ENCODE results near the gene TIMP2. TPM values are rescaled to one million over a fixed set of nuclear protein-coding genes. Genes with fewer than 3 reads are reported as not detected.
A peak's percentile ranks its signal among the peaks of the same experiment; 100 is the strongest.

TIMP2 gene
- total RNA-seq, 4 donors from 2014 or later = 32.2 to 70.7 (median 54.6) TPM

DNA sequence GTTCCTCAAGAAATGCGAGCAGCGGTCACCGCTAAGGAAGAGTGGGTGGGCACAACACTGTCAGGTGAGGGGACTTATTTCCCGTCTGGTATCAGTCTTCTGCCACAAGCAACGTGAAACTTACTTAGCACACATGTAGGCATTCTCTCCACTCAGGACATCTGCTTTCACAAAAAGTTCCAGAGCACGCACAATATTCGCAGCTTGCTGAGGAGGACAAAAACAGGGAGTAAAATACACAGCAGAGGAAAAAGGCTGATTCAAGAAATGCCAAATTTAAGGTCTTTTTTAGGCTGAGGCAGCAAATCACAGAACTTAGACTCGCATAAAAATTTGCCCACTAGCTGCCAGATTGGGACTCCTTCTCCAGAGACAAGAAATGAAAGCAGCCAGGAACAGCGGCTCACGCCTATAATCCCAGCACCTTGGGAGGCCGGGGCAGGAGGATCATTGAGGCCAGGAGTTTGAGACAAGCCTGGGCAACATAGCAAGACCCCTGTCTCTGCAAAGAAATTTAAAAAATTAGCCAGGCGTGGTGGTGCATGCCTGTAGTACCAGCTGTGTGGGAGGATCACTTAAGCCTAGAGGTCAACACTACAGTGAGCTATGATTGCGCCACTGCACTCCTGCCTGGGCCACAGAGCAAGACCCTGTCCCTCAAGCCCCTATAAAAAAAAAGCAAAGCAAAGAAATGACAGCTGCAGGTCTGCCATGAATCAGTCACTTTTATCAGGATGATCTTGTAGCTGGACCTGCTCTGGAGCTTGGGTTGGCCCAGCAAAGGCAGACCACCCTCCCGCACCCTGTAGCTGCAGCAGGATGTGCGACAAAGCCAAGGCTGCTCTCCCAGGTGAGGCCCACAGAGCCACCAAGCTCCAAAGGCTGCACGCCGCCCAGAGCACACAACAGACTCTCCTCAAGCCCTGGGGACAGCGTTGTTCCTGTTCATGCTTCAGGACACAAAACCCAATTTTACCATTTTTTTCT, 105.1 kb downstream of the TIMP2 start:
- intact Hi-C loops (cut with DNase I; ENCODE audit: low total_unique reads) (no loop called here), in situ Hi-C loops (cut with MboI; ENCODE audit: low pct_ligation_motif_present in 1 of 4, low pct_unique_long_range_greater_than_20kb in 1 of 4, low sequenced_read_pairs in 3 of 4) (loop anchor here in 1 of 4 donors (25.0 kb wide), 1 partner anchor 333 kb away; no protein-coding TSS in a partner anchor)
- Histone ChIP-seq H3K9me3 (no peaks in the 10 kb centered on the region), H3K27me3 (no peaks in the 10 kb centered on the region), H3K4me3 (no peak overlapping the region), H3K4me1 (peaks cover 0 to 3% (median 0%) of the 10 kb centered on the region in 4 donors), H3K27ac (peak overlapping the region in 3 of 4 donors; percentile 11 to 63 (median 62)), H3K36me3 (peaks cover 0 to 59% (median 29%) of the 10 kb centered on the region in 4 donors)
- TF ChIP-seq EP300 (IDR thresholded peaks at IDR 0.05; ENCODE audit: low read depth) = no peak
- TF ChIP-seq, protein P1, sequence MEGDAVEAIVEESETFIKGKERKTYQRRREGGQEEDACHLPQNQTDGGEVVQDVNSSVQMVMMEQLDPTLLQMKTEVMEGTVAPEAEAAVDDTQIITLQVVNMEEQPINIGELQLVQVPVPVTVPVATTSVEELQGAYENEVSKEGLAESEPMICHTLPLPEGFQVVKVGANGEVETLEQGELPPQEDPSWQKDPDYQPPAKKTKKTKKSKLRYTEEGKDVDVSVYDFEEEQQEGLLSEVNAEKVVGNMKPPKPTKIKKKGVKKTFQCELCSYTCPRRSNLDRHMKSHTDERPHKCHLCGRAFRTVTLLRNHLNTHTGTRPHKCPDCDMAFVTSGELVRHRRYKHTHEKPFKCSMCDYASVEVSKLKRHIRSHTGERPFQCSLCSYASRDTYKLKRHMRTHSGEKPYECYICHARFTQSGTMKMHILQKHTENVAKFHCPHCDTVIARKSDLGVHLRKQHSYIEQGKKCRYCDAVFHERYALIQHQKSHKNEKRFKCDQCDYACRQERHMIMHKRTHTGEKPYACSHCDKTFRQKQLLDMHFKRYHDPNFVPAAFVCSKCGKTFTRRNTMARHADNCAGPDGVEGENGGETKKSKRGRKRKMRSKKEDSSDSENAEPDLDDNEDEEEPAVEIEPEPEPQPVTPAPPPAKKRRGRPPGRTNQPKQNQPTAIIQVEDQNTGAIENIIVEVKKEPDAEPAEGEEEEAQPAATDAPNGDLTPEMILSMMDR (IDR thresholded peaks at IDR 0.05) = no peak
- TF ChIP-seq POLR2A (IDR thresholded peaks at IDR 0.05) = no peak
- TF ChIP-seq POLR2AphosphoS5 (IDR thresholded peaks at IDR 0.05) = no peak
- WGBS, 2 donors (ENCODE audit: low coverage in 1 of 2) = 91 to 94% methylated on average over 6 to 18 of the region's 18 CpGs
- DNase-seq = no peak

DNA sequence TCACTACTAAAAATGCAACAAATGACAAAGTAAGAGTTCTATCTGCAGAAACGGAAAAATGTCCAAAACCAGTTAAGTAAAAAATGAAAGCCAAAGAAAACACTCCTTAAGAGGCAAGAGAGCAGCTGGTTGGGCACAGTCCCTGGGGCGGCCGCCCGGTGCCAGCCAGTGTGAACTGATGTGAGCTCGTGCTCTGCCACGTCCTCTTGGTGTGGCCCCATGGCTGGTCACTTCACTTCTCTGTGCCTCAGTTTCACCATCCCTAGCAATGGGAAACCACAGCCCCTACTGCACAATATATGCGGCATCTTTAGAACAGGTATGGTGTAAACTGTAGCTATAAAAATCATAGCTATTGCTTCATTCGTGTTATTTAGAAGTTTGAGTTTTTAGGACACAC, 105.8 kb downstream of the TIMP2 start:
- DNase-seq = no peak
- Histone ChIP-seq H3K9me3 (no peaks in the 10 kb centered on the region), H3K27ac (peak overlapping the region; percentile 11 to 63 (median 42)), H3K4me1 (peaks cover 0 to 3% (median 0%) of the 10 kb centered on the region in 4 donors), H3K4me3 (no peak overlapping the region), H3K27me3 (no peaks in the 10 kb centered on the region), H3K36me3 (peaks cover 0 to 59% (median 29%) of the 10 kb centered on the region in 4 donors)
- WGBS, 2 donors (ENCODE audit: low coverage in 1 of 2) = 62 to 80% methylated on average over 2 to 8 of the region's 8 CpGs
- in situ Hi-C loops (cut with MboI; ENCODE audit: low pct_ligation_motif_present in 1 of 4, low pct_unique_long_range_greater_than_20kb in 1 of 4, low sequenced_read_pairs in 3 of 4) = loop anchor here in 1 of 4 donors (25.0 kb wide), 1 partner anchor 332 kb away; no protein-coding TSS in a partner anchor
- TF ChIP-seq, protein P1 (IDR thresholded peaks at IDR 0.05) = no peak
- no peak for TF ChIP-seq POLR2A (IDR thresholded peaks at IDR 0.05)
- no peak for TF ChIP-seq EP300 (IDR thresholded peaks at IDR 0.05; ENCODE audit: low read depth)
- no peak for TF ChIP-seq POLR2AphosphoS5 (IDR thresholded peaks at IDR 0.05)
- intact Hi-C loops (cut with DNase I; ENCODE audit: low total_unique reads) = no loop called here

DNA sequence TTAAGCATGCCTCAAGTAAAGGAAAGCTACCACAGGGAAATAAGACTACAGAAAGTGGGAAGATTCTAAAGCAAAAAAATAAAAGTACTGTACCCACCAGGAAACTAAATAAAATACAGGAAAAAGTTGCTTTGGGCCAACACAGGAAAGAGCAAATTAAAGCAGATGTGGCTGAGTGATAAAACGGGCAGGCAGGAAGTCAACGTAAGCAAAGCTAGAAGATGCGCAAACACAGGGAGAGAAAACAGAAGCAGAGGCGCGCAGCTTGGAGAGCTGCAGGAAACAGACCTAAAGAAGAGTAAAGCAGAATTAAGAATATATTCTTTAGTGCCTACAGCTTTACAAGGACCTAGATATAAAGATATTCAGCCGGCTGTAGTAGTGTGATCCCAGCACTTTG, 106.3 kb downstream of the TIMP2 start:
- intact Hi-C loops (cut with DNase I; ENCODE audit: low total_unique reads) = no loop called here
- H3K27me3 ChIP-seq = no peaks in the 10 kb centered on the region
- peaks cover 0 to 3% (median 0%) of the 10 kb centered on the region in 4 donors for H3K4me1 ChIP-seq
- peaks cover 0 to 64% (median 31%) of the 10 kb centered on the region in 4 donors for H3K36me3 ChIP-seq
- 45 to 57% methylated on average over 4 to 6 of the region's 6 CpGs for WGBS, 2 donors (ENCODE audit: low coverage in 1 of 2)
- peak in 2 of 3 donors; percentile 12 to 34 for TF ChIP-seq POLR2AphosphoS5 (IDR thresholded peaks at IDR 0.05)
- TF ChIP-seq, protein P1 (IDR thresholded peaks at IDR 0.05) = no peak
- H3K4me3 ChIP-seq = no peak overlapping the region
- no peaks in the 10 kb centered on the region for H3K9me3 ChIP-seq
- H3K27ac ChIP-seq = peak overlapping the region; percentile 11 to 63 (median 43)
- in situ Hi-C loops (cut with MboI; ENCODE audit: low pct_ligation_motif_present in 1 of 4, low pct_unique_long_range_greater_than_20kb in 1 of 4, low sequenced_read_pairs in 3 of 4) = loop anchor here in 1 of 4 donors (25.0 kb wide), 1 partner anchor 332 kb away; no protein-coding TSS in a partner anchor
- peak; percentile 32 for DNase-seq

DNA sequence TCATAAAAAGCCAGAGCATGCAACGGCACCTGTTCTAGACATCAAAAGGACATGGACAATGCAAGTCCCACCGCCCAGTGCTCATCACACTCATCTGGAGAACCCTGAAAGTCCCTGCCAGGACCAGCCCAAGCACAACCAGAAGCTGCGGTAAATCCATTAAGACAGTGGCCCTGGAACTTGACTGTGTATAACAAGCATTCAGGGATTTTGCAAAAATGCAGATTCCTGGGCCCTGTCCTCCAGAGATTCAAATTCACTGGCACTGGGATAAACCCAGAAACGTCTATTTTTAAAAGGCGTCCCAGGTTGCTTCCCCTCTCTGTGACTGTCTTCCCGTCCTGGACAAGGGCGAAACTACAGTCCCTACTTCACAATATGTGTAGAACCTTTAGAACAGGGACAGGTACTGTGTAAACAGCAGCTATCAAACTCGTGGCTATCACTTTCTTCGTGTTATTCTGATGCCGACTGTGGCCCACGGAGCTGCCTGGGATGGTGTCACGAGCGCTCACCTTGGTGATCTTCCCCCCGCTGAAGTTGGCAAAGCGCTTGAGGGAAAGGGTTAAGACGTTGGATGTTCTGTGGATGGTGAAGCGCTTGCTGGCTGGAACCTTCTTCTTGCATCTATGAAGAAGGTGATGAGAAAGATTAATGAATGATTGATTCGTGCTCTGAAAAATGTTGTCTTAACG, 106.9 kb downstream of the TIMP2 start:
- in situ Hi-C loops (cut with MboI; ENCODE audit: low pct_ligation_motif_present in 1 of 4, low pct_unique_long_range_greater_than_20kb in 1 of 4, low sequenced_read_pairs in 3 of 4) = loop anchor here in 1 of 4 donors (25.0 kb wide), 1 partner anchor 331 kb away; no protein-coding TSS in a partner anchor
- TF ChIP-seq POLR2AphosphoS5 (IDR thresholded peaks at IDR 0.05) = no peak
- no peak for TF ChIP-seq EP300 (IDR thresholded peaks at IDR 0.05; ENCODE audit: low read depth)
- TF ChIP-seq POLR2A (IDR thresholded peaks at IDR 0.05) = no peak
- peaks cover 0 to 3% (median 0%) of the 10 kb centered on the region in 4 donors for H3K4me1 ChIP-seq
- no peaks in the 10 kb centered on the region for H3K9me3 ChIP-seq
- no peak overlapping the region for H3K4me3 ChIP-seq
- H3K27me3 ChIP-seq = no peaks in the 10 kb centered on the region
- intact Hi-C loops (cut with DNase I; ENCODE audit: low total_unique reads) = no loop called here
- DNase-seq = no peak
- peaks cover 0 to 64% (median 32%) of the 10 kb centered on the region in 4 donors for H3K36me3 ChIP-seq
- H3K27ac ChIP-seq = peak overlapping the region; percentile 11 to 62 (median 42)
- 60 to 80% methylated on average over 5 to 19 of the region's 19 CpGs for WGBS, 2 donors (ENCODE audit: low coverage in 1 of 2)
